ENCODE data around the gene NAV1. TPM values are rescaled to one million over a fixed set of nuclear protein-coding genes. Genes with fewer than 3 reads are reported as not detected.
"Not testable (repeated sequence)": the region's sequence is repeated elsewhere in the genome, so short reads cannot be mapped to it uniquely, and the experiment has no call there.

Gene NAV1
- total RNA-seq, 1 experiment from 2014 or later = 51.0 TPM

- H3K4me3 Mint-ChIP-seq; H3K36me3 Mint-ChIP-seq; H3K9me3 Mint-ChIP-seq; POLR2A ChIA-PET; H3K27ac Mint-ChIP-seq; H3K27me3 Mint-ChIP-seq (ENCODE audit: low read depth); DNase-seq (ENCODE audit: low spot score); ATAC-seq: not testable (repeated sequence)
- CTCF ChIA-PET = interaction anchor here (2.6 kb wide), 1 partner anchor 39 kb away, joined by 9 read pairs; no protein-coding TSS in a partner anchor
- peaks cover 10% of the 10 kb centered on the region for H3K4me1 Mint-ChIP-seq
Measured at GRCh38 chr1:201520046-201520575, 18.8 kb upstream of the NAV1 start.

GRCh38 chr1:201525193-201525778 is 13.6 kb upstream of the NAV1 start:
- CTCF ChIA-PET = interaction anchor here (1.0 kb wide), 1 partner anchor 13 kb away, joined by 7 read pairs; no protein-coding TSS in a partner anchor
- ATAC-seq (no peak), DNase-seq (ENCODE audit: low spot score) (no peak)
- TF ChIP-seq NFYB (CRISPR knock-in tag; conservative IDR thresholded peaks at IDR 0.05; ENCODE audit: low read depth) (no peak), TP53 (CRISPR knock-in tag; IDR thresholded peaks at IDR 0.05) (no peak), ZSCAN18 (CRISPR knock-in tag; IDR thresholded peaks at IDR 0.05) (no peak), MYBL2 (CRISPR knock-in tag; IDR thresholded peaks at IDR 0.05) (no peak), ZNF425 (CRISPR knock-in tag; conservative IDR thresholded peaks at IDR 0.05) (no peak), FOXP1 (CRISPR knock-in tag; IDR thresholded peaks at IDR 0.05; ENCODE audit: borderline replicate concordance) (no peak), ZNF317 (CRISPR knock-in tag; IDR thresholded peaks at IDR 0.05; ENCODE audit: borderline replicate concordance, low read depth) (no peak), IRF1 (CRISPR knock-in tag; IDR thresholded peaks at IDR 0.05) (no peak), NR2C2 (CRISPR knock-in tag; IDR thresholded peaks at IDR 0.05) (no peak), PRRX2 (CRISPR knock-in tag; IDR thresholded peaks at IDR 0.05) (no peak), ZNF121 (CRISPR knock-in tag; IDR thresholded peaks at IDR 0.05) (no peak), RORB (CRISPR knock-in tag; IDR thresholded peaks at IDR 0.05) (no peak), FOXJ3 (CRISPR knock-in tag; IDR thresholded peaks at IDR 0.05; ENCODE audit: borderline replicate concordance) (no peak), USF2 (CRISPR knock-in tag; IDR thresholded peaks at IDR 0.05) (no peak), ATF1 (CRISPR knock-in tag; IDR thresholded peaks at IDR 0.05) (no peak), MAX (CRISPR knock-in tag; IDR thresholded peaks at IDR 0.05) (no peak), TEAD4 (CRISPR knock-in tag; IDR thresholded peaks at IDR 0.05) (no peak), ARID4B (CRISPR knock-in tag; IDR thresholded peaks at IDR 0.05; ENCODE audit: borderline replicate concordance) (no peak), CREM (CRISPR knock-in tag; IDR thresholded peaks at IDR 0.05) (no peak)
- Mint-ChIP-seq H3K9me3 (peaks cover 13% of the 10 kb centered on the region), H3K27ac (no peak overlapping the region), H3K4me3 (no peak overlapping the region), H3K4me1 (peaks cover 4% of the 10 kb centered on the region), H3K36me3 (peaks cover 3% of the 10 kb centered on the region; the same call in 1 of the 2 replicates), H3K27me3 (ENCODE audit: low read depth) (no peaks in the 10 kb centered on the region)
- POLR2A ChIA-PET = no interaction called here
